GM21825 (cell line): ENCODE measurements around the gene GORASP1.

Source experiments
- ATAC-seq: cut with Tn5 transposase; IDR thresholded peaks from one replicate; pipeline ENCODE4 v1.9.1; 2021; ENCODE audit warnings: mild to moderate bottlenecking, moderate library complexity; ENCODE audit not compliant: unreplicated experiment

GORASP1 gene

GRCh38 chr3:39107388-39108199, at the start of gene GORASP1, which contains the start of gene TTC21A:
GORASP1 (minus strand) TSS chr3:39107627; CDS start chr3:39107541, 86 bp downstream.
TTC21A (plus strand) TSS chr3:39107680; CDS start chr3:39107838, 158 bp downstream.
- ATAC-seq = peak; percentile 50

- ATAC-seq = no peak
Measured at GRCh38 chr3:39156421-39156820, 49.0 kb upstream of the GORASP1 start.

GRCh38 chr3:39154280-39155021, 47.0 kb upstream of the GORASP1 start:
- ATAC-seq = no peak

GRCh38 chr3:39153977-39154279, 46.5 kb upstream of the GORASP1 start:
- ATAC-seq = no peak

GRCh38 chr3:39150803-39151631, 43.6 kb upstream of the GORASP1 start:
- no peak for ATAC-seq

- no peak for ATAC-seq
Measured at GRCh38 chr3:39150148-39150802, 42.8 kb upstream of the GORASP1 start.

- ATAC-seq = no peak
Measured at GRCh38 chr3:39149498-39150147, 42.2 kb upstream of the GORASP1 start.

GRCh38 chr3:39149059-39149455, 41.6 kb upstream of the GORASP1 start:
- ATAC-seq = no peak

- no peak for ATAC-seq
Measured at GRCh38 chr3:39148435-39149058, 41.1 kb upstream of the GORASP1 start.

GRCh38 chr3:39147711-39148434, 40.4 kb upstream of the GORASP1 start:
- ATAC-seq = peak; percentile 30

- ATAC-seq = no peak
Measured at GRCh38 chr3:39146611-39147591, 39.5 kb upstream of the GORASP1 start.

GRCh38 chr3:39146083-39146501, 38.7 kb upstream of the GORASP1 start:
- ATAC-seq = no peak

- ATAC-seq = no peak
Measured at GRCh38 chr3:39144748-39145380, 37.4 kb upstream of the GORASP1 start.

- no peak for ATAC-seq
Measured at GRCh38 chr3:39144095-39144747, 36.8 kb upstream of the GORASP1 start.

GRCh38 chr3:39143051-39143885, 35.8 kb upstream of the GORASP1 start:
- no peak for ATAC-seq

GRCh38 chr3:39142067-39142466, 34.6 kb upstream of the GORASP1 start:
- ATAC-seq = no peak
